ENCODE measurements around the gene LSR. TPM values are rescaled to one million over a fixed set of nuclear protein-coding genes. Genes with fewer than 3 reads are reported as not detected.
A peak's percentile ranks its signal among the peaks of the same experiment; 100 is the strongest.
"Not testable (repeated sequence)": the region's sequence is repeated elsewhere in the genome, so short reads cannot be mapped to it uniquely, and the experiment has no call there.

The LSR gene
- total RNA-seq, 1 donor from 2014 or later: 2.0 TPM

- peak; percentile 84 for DNase-seq
Measured at GRCh38 chr19:35267818-35268535, 19.2 kb downstream of the LSR start.

GRCh38 chr19:35268536-35269437, 20.0 kb downstream of the LSR start, which contains the start of gene USF2:
Gene USF2, plus strand, starts transcription at chr19:35268962. Its CDS starts 140 bp downstream, at chr19:35269102.
- DNase-seq: peak; percentile 74

GRCh38 chr19:35269438-35270117, 20.8 kb downstream of the LSR start:
- DNase-seq: peak; percentile 90

- no peak for DNase-seq
Measured at GRCh38 chr19:35270381-35270811, 21.6 kb downstream of the LSR start.

GRCh38 chr19:35271546-35271945, 22.7 kb downstream of the LSR start:
- no peak for DNase-seq

- DNase-seq: no peak
Measured at GRCh38 chr19:35272122-35272719, 23.4 kb downstream of the LSR start.

- DNase-seq: no peak
Measured at GRCh38 chr19:35272954-35273649, 24.3 kb downstream of the LSR start.

- no peak for DNase-seq
Measured at GRCh38 chr19:35273686-35274259, 25.0 kb downstream of the LSR start.

- DNase-seq: no peak
Measured at GRCh38 chr19:35274323-35274722, 25.5 kb downstream of the LSR start.

GRCh38 chr19:35276706-35277281, 28.0 kb downstream of the LSR start:
- DNase-seq: no peak

- DNase-seq: no peak
Measured at GRCh38 chr19:35278578-35279284, 29.9 kb downstream of the LSR start.

GRCh38 chr19:35279374-35279773, 30.6 kb downstream of the LSR start:
- no peak for DNase-seq

- DNase-seq: no peak
Measured at GRCh38 chr19:35279985-35280821, 31.4 kb downstream of the LSR start.

GRCh38 chr19:35281303-35281702, 32.5 kb downstream of the LSR start:
- DNase-seq: no peak

- DNase-seq: no peak
Measured at GRCh38 chr19:35284153-35285094, 35.6 kb downstream of the LSR start.

GRCh38 chr19:35285095-35285449, 36.3 kb downstream of the LSR start:
- no peak for DNase-seq

- not testable (repeated sequence) for DNase-seq
Measured at GRCh38 chr19:35285465-35285864, 36.7 kb downstream of the LSR start.

GRCh38 chr19:35286101-35286500, 37.3 kb downstream of the LSR start:
- not testable (repeated sequence) for DNase-seq
